Gastroesophageal sphincter (tissue), 4 donors: ENCODE measurements around the gene EVI5L. TPM values are rescaled to one million over a fixed set of nuclear protein-coding genes. Genes with fewer than 3 reads are reported as not detected.

Experiments
- ATAC-seq: fragments of 150-250 bp; one replicate; pipeline ENCODE4 v1.9.1; 2016; ENCODE audit warnings: mild to moderate bottlenecking, moderate library complexity
- H3K27ac ChIP-seq, 4 donors: fragments of 200-600 bp; sonication (generic) in 3 of 4; 1 replicate in 3 of 4; 2 replicates in 1 of 4; pipeline ENCODE4 v1.5.1; 2016 to 2019
- H3K27me3 ChIP-seq: fragments of 200-600 bp; sonication (generic); one replicate; pipeline ENCODE4 v1.5.1; 2019
- H3K36me3 ChIP-seq, 2 donors: fragments of 200-600 bp; sonication (generic); one replicate each; pipeline ENCODE4 v1.5.1; 2019; ENCODE audit warnings: control low read depth in 1 of 2
- H3K4me1 ChIP-seq, 3 donors: fragments of 200-600 bp; sonication (generic); 1 replicate in 2 of 3; 2 replicates in 1 of 3; pipeline ENCODE4 v1.5.1; 2016 to 2019; ENCODE audit warnings: control low read depth in 2 of 3
- H3K4me3 ChIP-seq, 2 donors: fragments of 200-600 bp; sonication (generic); one replicate each; pipeline ENCODE4 v1.5.1; 2019; ENCODE audit warnings: mild to moderate bottlenecking in 1 of 2, moderate library complexity in 1 of 2
- H3K9me3 ChIP-seq, 3 donors: fragments of 200-600 bp; sonication (generic); one replicate each; pipeline ENCODE4 v1.5.1; 2017 to 2019; ENCODE audit warnings: control low read depth in 2 of 3
- EP300 ChIP-seq: sonication (generic); formaldehyde crosslinking; IDR thresholded peaks from one replicate; pipeline ENCODE4 v1.6.1; 2017; ENCODE audit warnings: antibody characterized with exemption, mild to moderate bottlenecking
- POLR2A ChIP-seq, 2 donors: fragments of 450-650 bp; IDR thresholded peaks; one replicate each; pipeline ENCODE4 v1.6.1; 2017; ENCODE audit warnings: antibody characterized with exemption in 2 of 2, mild to moderate bottlenecking in 2 of 2, moderate library complexity in 1 of 2
- POLR2AphosphoS5 ChIP-seq: sonication (generic); formaldehyde crosslinking; IDR thresholded peaks from one replicate; pipeline ENCODE4 v1.6.1; 2017; ENCODE audit warnings: antibody characterized with exemption
- WGBS, 2 donors: methylation state at CpG; one replicate each; pipeline ENCODE4 v1.1.5; 2018; ENCODE audit warnings: low coverage in 1 of 2; 5-methylcytosine and 5-hydroxymethylcytosine counted together
- total RNA-seq, 4 donors: library from RNA; depleted of rRNA; stranded (reverse); fragments of >200 nt; gene quantifications; one replicate each; pipeline ENCODE4 v1.1.0, GENCODE V29; 2016
- TF ChIP-seq, protein P1 (sequence below), 4 experiments: fragments of 200-600 bp in 2 of 4; fragments of 450-650 bp in 2 of 4; sonication (generic) in 1 of 4; IDR thresholded peaks; one replicate each; pipeline ENCODE4 v1.5.1; 2017 to 2019; ENCODE audit warnings: antibody characterized with exemption in 4 of 4, mild to moderate bottlenecking in 2 of 4, moderate library complexity in 2 of 4

Gene EVI5L
- 10 to 100 TPM; 17.3 to 46.3 (median 22.2) TPM for total RNA-seq

DNA sequence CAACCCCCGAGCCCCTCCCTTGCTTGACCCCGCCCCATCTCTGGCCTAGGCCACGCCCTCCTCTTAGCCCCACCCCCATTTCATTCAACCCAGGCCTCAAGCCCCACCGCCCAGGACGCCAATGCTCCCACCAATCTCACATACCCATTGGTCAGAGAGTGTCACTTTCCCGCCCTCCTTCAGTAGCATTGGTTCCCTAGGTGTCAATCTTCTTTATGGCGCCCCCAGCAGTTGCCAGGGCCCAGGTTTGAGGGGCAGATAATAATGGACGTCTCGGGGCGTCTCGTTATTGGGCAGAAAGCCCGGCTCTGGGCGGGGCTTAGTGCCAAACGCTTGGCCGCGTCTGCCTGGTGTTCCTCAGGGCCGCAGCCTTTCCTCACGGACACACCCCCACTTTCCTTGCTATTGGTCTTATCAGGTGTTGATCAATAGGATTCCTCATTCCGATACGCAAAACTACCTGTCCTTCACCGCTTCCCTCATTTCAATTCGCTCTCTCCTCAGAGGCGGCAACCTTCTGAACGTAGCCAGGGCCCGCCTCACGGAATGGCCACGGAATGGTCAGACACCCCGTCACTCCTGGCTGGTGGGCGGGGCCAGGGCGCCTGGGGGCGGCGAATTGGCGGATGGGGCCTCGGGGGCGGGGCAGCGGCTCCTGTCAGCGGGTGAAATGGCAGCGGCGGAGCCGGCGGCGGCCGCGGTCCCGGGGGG is at the start of gene EVI5L:
EVI5L (plus strand) TSS at position 658 of the 711 bp plus-strand sequence. CDS start 16,325 bp downstream, outside the sequence.
- Histone ChIP-seq H3K27ac (peak within 1 kb of the TSS in 3 of 4 donors; percentile 53 to 79 (median 70)), H3K4me3 (peak within 1 kb of the TSS; percentile 74 to 96), H3K4me1 (peaks cover 0 to 42% (median 14%) of the 10 kb centered on the region in 3 donors), H3K36me3 (no peaks in the 10 kb centered on the region), H3K27me3 (peaks cover 11% of the 10 kb centered on the region), H3K9me3 (no peaks in the 10 kb centered on the region)
- peak; percentile 97 for ATAC-seq
- TF ChIP-seq POLR2AphosphoS5 (peak; percentile 82), POLR2A (IDR thresholded peaks at IDR 0.05) (no peak), EP300 (no peak)
- TF ChIP-seq, protein P1, sequence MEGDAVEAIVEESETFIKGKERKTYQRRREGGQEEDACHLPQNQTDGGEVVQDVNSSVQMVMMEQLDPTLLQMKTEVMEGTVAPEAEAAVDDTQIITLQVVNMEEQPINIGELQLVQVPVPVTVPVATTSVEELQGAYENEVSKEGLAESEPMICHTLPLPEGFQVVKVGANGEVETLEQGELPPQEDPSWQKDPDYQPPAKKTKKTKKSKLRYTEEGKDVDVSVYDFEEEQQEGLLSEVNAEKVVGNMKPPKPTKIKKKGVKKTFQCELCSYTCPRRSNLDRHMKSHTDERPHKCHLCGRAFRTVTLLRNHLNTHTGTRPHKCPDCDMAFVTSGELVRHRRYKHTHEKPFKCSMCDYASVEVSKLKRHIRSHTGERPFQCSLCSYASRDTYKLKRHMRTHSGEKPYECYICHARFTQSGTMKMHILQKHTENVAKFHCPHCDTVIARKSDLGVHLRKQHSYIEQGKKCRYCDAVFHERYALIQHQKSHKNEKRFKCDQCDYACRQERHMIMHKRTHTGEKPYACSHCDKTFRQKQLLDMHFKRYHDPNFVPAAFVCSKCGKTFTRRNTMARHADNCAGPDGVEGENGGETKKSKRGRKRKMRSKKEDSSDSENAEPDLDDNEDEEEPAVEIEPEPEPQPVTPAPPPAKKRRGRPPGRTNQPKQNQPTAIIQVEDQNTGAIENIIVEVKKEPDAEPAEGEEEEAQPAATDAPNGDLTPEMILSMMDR (IDR thresholded peaks at IDR 0.05), result no peak
- WGBS, 2 donors, result 0 to 2% methylated on average over 3 to 9 of the region's 45 CpGs

- peaks cover 0 to 22% (median 0%) of the 10 kb centered on the region in 3 donors for H3K9me3 ChIP-seq
- H3K36me3 ChIP-seq, result no peaks in the 10 kb centered on the region
- TF ChIP-seq POLR2A (IDR thresholded peaks at IDR 0.05) (no peak), EP300 (no peak), POLR2AphosphoS5 (no peak)
- TF ChIP-seq, protein P1 (IDR thresholded peaks at IDR 0.05), result no peak
- H3K4me1 ChIP-seq, result no peaks in the 10 kb centered on the region
- H3K27me3 ChIP-seq, result peaks cover 82% of the 10 kb centered on the region
- no peak overlapping the region for H3K27ac ChIP-seq
- WGBS, 2 donors, result 48 to 52% methylated on average over 9 to 10 of the region's 12 CpGs
- no peak for ATAC-seq
- H3K4me3 ChIP-seq, result no peak overlapping the region
Observed at GRCh38 chr19:7781157-7781556, 48.9 kb upstream of the EVI5L start.

GRCh38 chr19:7783991-7784423 is 46.0 kb upstream of the EVI5L start:
- Histone ChIP-seq H3K27ac (no peak overlapping the region), H3K9me3 (peaks cover 0 to 22% (median 0%) of the 10 kb centered on the region in 3 donors), H3K4me3 (no peak overlapping the region), H3K4me1 (peaks cover 0 to 10% (median 0%) of the 10 kb centered on the region in 3 donors), H3K27me3 (peaks cover 95% of the 10 kb centered on the region), H3K36me3 (no peaks in the 10 kb centered on the region)
- no peak for ATAC-seq
- WGBS, 2 donors, result 10 to 19% methylated on average over 5 of the region's 8 CpGs
- TF ChIP-seq POLR2A (IDR thresholded peaks at IDR 0.05) (no peak), EP300 (no peak), POLR2AphosphoS5 (no peak)
- TF ChIP-seq, protein P1 (IDR thresholded peaks at IDR 0.05), result no peak

- ATAC-seq, result no peak
- no peak overlapping the region for H3K4me3 ChIP-seq
- H3K4me1 ChIP-seq, result peaks cover 0 to 13% (median 0%) of the 10 kb centered on the region in 3 donors
- H3K36me3 ChIP-seq, result no peaks in the 10 kb centered on the region
- H3K27me3 ChIP-seq, result peaks cover 95% of the 10 kb centered on the region
- H3K27ac ChIP-seq, result no peak overlapping the region
- H3K9me3 ChIP-seq, result peaks cover 0 to 16% (median 0%) of the 10 kb centered on the region in 3 donors
- TF ChIP-seq POLR2AphosphoS5 (no peak), EP300 (no peak), POLR2A (IDR thresholded peaks at IDR 0.05) (no peak)
- TF ChIP-seq, protein P1 (IDR thresholded peaks at IDR 0.05), result no peak
Observed at GRCh38 chr19:7784856-7785255, 45.2 kb upstream of the EVI5L start.

DNA sequence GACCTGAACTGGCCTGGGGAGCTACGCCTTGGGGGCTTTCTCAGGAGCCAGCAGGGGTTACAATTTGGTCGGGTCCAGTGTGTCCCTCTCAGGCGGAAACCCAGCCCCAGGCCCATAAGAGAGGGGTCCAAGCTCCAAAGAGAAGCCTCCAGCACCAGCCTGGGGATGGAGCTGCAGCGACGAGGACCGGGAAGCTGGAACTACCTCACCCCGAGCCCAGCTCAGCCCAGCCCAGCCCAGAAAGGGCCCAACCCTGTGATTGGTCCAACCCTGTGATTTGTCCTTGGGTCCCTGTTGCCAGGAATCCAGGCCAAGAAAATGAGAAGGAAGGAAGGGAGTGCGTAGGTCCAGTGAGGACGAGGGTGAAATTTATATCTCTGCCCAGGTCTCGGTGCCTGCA is 42.9 kb upstream of the EVI5L start:
- peak; percentile 59 for ATAC-seq
- peak in 1 of 2 donors; percentile 14 for TF ChIP-seq POLR2A (IDR thresholded peaks at IDR 0.05)
- TF ChIP-seq EP300, result no peak
- TF ChIP-seq, protein P1 (IDR thresholded peaks at IDR 0.05), result no peak
- TF ChIP-seq POLR2AphosphoS5, result no peak

More for the DNA sequence above, 42.9 kb upstream of the EVI5L start:
- H3K36me3 ChIP-seq, result no peaks in the 10 kb centered on the region
- peaks cover 0 to 11% (median 0%) of the 10 kb centered on the region in 3 donors for H3K9me3 ChIP-seq
- peak overlapping the region in 1 of 2 donors; percentile 35 for H3K4me3 ChIP-seq
- 0% methylated on average over 3 of the region's 10 CpGs; no CpG with 5 or more reads in 1 of the 2 donors for WGBS, 2 donors
- H3K27me3 ChIP-seq, result peaks cover 91% of the 10 kb centered on the region
- H3K4me1 ChIP-seq, result peaks cover 0 to 13% (median 0%) of the 10 kb centered on the region in 3 donors
- H3K27ac ChIP-seq, result no peak overlapping the region
